Measurements from ENCODE around the gene TRPM3. TPM values are rescaled to one million over a fixed set of nuclear protein-coding genes. Genes with fewer than 3 reads are reported as not detected.
A peak's percentile ranks its signal among the peaks of the same experiment; 100 is the strongest.

TRPM3 gene
- total and polyA plus RNA-seq, 2 of the 8 experiments (the other 6 are each of a cell fraction or from before 2014, with no cell fraction given), result 2.4 to 10.9 TPM

GRCh38 chr9:70563431-70564204, 557.8 kb downstream of the TRPM3 start:
- H3K4me2 ChIP-seq (ENCODE audit: insufficient read depth in 1 of 2, low read depth in 2 of 2, low read length in 2 of 2), result no peak overlapping the region
- H3K79me1 ChIP-seq (ENCODE audit: low read depth, low read length), result no peaks in the 10 kb centered on the region
- H3K23me2 ChIP-seq (ENCODE audit: low read depth, low read length), result no peaks in the 10 kb centered on the region
- H3K4me1 ChIP-seq (replicated peaks in 1 of 4; ENCODE audit: control insufficient read depth in 3 of 4, insufficient read depth in 4 of 4, low read length in 3 of 4), result peaks cover 3 to 9% (median 7%) of the 10 kb centered on the region in 4 experiments; a peak in 6 of 7 replicates
- 78% methylated on average over 5 of the region's 5 CpGs; no CpG with 5 or more reads in 1 of the 2 experiments for WGBS, 2 experiments (ENCODE audit: extremely low coverage in 1 of 2, insufficient coverage in 1 of 2, insufficient read length in 1 of 2, insufficient replicate concordance in 2 of 2, low coverage in 1 of 2, low lambda C conversion rate in 2 of 2, missing lambda C conversion rate in 1 of 2)
- H3K36me3 ChIP-seq (ENCODE audit: control insufficient read depth in 2 of 4, insufficient read depth in 4 of 4, low read length in 3 of 4), result no peaks in the 10 kb centered on the region
- H3K4ac ChIP-seq (replicated peaks; ENCODE audit: insufficient read length, low read depth, low read length), result no peak overlapping the region
- H3K14ac ChIP-seq (ENCODE audit: insufficient read length), result no peak overlapping the region
- no peaks in the 10 kb centered on the region for H3K79me2 ChIP-seq (ENCODE audit: control insufficient read depth in 1 of 2, insufficient read depth in 2 of 2, low read length in 2 of 2)
- H2BK5ac ChIP-seq (ENCODE audit: low read depth, low read length), result no peak overlapping the region
- H2AK5ac ChIP-seq (ENCODE audit: low read depth, low read length), result no peak overlapping the region
- POLR2A ChIA-PET (ENCODE audit: partially characterized antibody), result interaction anchor here (1.6 kb wide), 1 partner anchor 10 kb away, joined by 4 read pairs; no protein-coding TSS in a partner anchor
- H2BK120ac ChIP-seq (replicated peaks; ENCODE audit: low read depth, low read length), result no peak overlapping the region
- no peak overlapping the region for H3K18ac ChIP-seq (ENCODE audit: extremely low read depth, low read length)
- no peak overlapping the region for H4K8ac ChIP-seq (ENCODE audit: extremely low read depth, insufficient read depth, low read length)
- no peak overlapping the region for H2BK12ac ChIP-seq (ENCODE audit: low read depth, low read length)
- no peak for FAIRE-seq
- no peak overlapping the region for H3K56ac ChIP-seq (replicated peaks; ENCODE audit: insufficient read length, low read depth, low read length)
- H3K27ac ChIP-seq (ENCODE audit: low read depth, low read length), result no peak overlapping the region
- no peak overlapping the region for H4K5ac ChIP-seq (ENCODE audit: insufficient read length, low read depth, low read length)
- H2BK15ac ChIP-seq (ENCODE audit: low read length), result no peak overlapping the region
- no peak overlapping the region for H3K9ac ChIP-seq (replicated peaks in 1 of 4; ENCODE audit: extremely low read depth in 1 of 4, low read depth in 3 of 4, low read length in 3 of 4)
- no peaks in the 10 kb centered on the region for H3K9me3 ChIP-seq (ENCODE audit: insufficient read depth in 2 of 2, low read depth in 1 of 2, low read length in 1 of 2)
- DNase-seq (ENCODE audit: low read depth in 1 of 2, low spot score in 2 of 2), result no peak
- no peak overlapping the region for H3K4me3 ChIP-seq (ENCODE audit: extremely low read depth in 1 of 4, insufficient read depth in 2 of 4, low read depth in 3 of 4, low read length in 4 of 4)
- H4K20me1 ChIP-seq (replicated peaks in 1 of 2; ENCODE audit: control insufficient read depth in 1 of 2, insufficient read depth in 2 of 2, low read length in 2 of 2), result no peaks in the 10 kb centered on the region
- H3K27me3 ChIP-seq (replicated peaks in 1 of 4; ENCODE audit: control insufficient read depth in 3 of 4, extremely low read depth in 1 of 4, insufficient read depth in 3 of 4, low read length in 3 of 4), result no peaks in the 10 kb centered on the region; a peak in 1 of 7 replicates
- H2BK20ac ChIP-seq (ENCODE audit: low read length), result no peak overlapping the region
- no peak overlapping the region for H3K23ac ChIP-seq (ENCODE audit: insufficient read length)
- 0 out of 2 replicates have a peak overlapping the region, but pooled peaks have one; percentile 12 for H2AFZ ChIP-seq (ENCODE audit: low read length)
- CTCF ChIA-PET (ENCODE audit: partially characterized antibody), result interaction anchor here (3.5 kb wide), 1 partner anchor 53 kb away, joined by 9 read pairs; no protein-coding TSS in a partner anchor
- no peak overlapping the region for H4K91ac ChIP-seq (replicated peaks; ENCODE audit: insufficient read length, low read length)
- TF ChIP-seq CREB1 (IDR thresholded peaks at IDR 0.05), result no peak
- no peak for TF ChIP-seq YY1 (IDR thresholded peaks at IDR 0.05; ENCODE audit: low read depth, low read length)
- TF ChIP-seq SIRT6 (IDR thresholded peaks at IDR 0.05; ENCODE audit: low read length), result no peak
- TF ChIP-seq POLR2A (IDR thresholded peaks at IDR 0.05; ENCODE audit: control extremely low read depth in 1 of 2, low read depth in 2 of 2, low read length in 2 of 2), result no peak
- no peak for TF ChIP-seq HDAC6 (IDR thresholded peaks at IDR 0.05; ENCODE audit: low read depth, low read length)
- TF ChIP-seq HDAC2 (IDR thresholded peaks at IDR 0.05; ENCODE audit: borderline replicate concordance in 1 of 2, low read depth in 2 of 2, low read length in 2 of 2), result no peak
- TF ChIP-seq CBX5 (IDR thresholded peaks at IDR 0.05; ENCODE audit: low read depth, low read length), result no peak
- no peak for TF ChIP-seq RFX5 (IDR thresholded peaks at IDR 0.05; ENCODE audit: borderline replicate concordance, low read depth, low read length)
- TF ChIP-seq SIN3A (conservative IDR thresholded peaks at IDR 0.05 in 1 of 2, IDR thresholded peaks at IDR 0.05 in 1 of 2; ENCODE audit: low read depth in 1 of 2, low read length in 2 of 2), result no peak
- TF ChIP-seq CTCF (IDR thresholded peaks at IDR 0.05; ENCODE audit: control extremely low read depth in 1 of 3, insufficient read depth in 1 of 3, low read depth in 1 of 3, low read length in 3 of 3), result no peak

Measured in H1 (cell line).